Fibroblast of lung (primary cell): ENCODE measurements around the gene RNGTT. TPM values are rescaled to one million over a fixed set of nuclear protein-coding genes. Genes with fewer than 3 reads are reported as not detected.

Source experiments
- DNase-seq, 2 donors: peaks; one replicate each; pipeline versions ENCODE4 v3.0.0 to v3.0.0-alpha.2; 2010; ENCODE audit warnings: low read depth in 2 of 2
- H2AFZ ChIP-seq: 2 replicates; pipeline ENCODE4 v1.5.1; 2012; ENCODE audit warnings: low read length, control low read depth, inconsistent platforms
- H3K27ac ChIP-seq: 2 replicates; pipeline ENCODE4 v1.5.1; 2011; ENCODE audit warnings: low read length, control low read depth; ENCODE audit not compliant: insufficient read depth
- H3K27me3 ChIP-seq: 2 replicates; pipeline ENCODE4 v1.5.1; 2011; ENCODE audit warnings: mild to moderate bottlenecking, low read length; ENCODE audit not compliant: control insufficient read depth, insufficient read depth
- H3K36me3 ChIP-seq: 2 replicates; pipeline ENCODE4 v1.5.1; 2011; ENCODE audit warnings: low read length; ENCODE audit not compliant: control insufficient read depth, insufficient read depth
- H3K4me1 ChIP-seq: 2 replicates; pipeline ENCODE4 v1.5.1; 2011; ENCODE audit warnings: low read length; ENCODE audit not compliant: control insufficient read depth, insufficient read depth; ENCODE audit errors: extremely low read depth
- H3K4me2 ChIP-seq: 2 replicates; pipeline ENCODE4 v1.5.1; 2011; ENCODE audit warnings: low read length, control low read depth; ENCODE audit not compliant: insufficient read depth; ENCODE audit errors: extremely low read depth
- H3K4me3 ChIP-seq, 4 experiments: fragments of 200-600 bp in 1 of 4; sonication (generic) in 1 of 4; replicated peaks in 1 of 4; 2 replicates each; pipeline ENCODE4 v1.5.1; 2011 to 2016; ENCODE audit warnings: low read length in 4 of 4, low read depth in 3 of 4, mild to moderate bottlenecking in 3 of 4, control low read depth in 2 of 4, inconsistent platforms in 1 of 4, mixed read lengths in 1 of 4; ENCODE audit not compliant: insufficient read depth in 1 of 4; ENCODE audit errors: control extremely low read depth in 1 of 4
- H3K79me2 ChIP-seq: 2 replicates; pipeline ENCODE4 v1.5.1; 2012; ENCODE audit warnings: mild to moderate bottlenecking, low read length, inconsistent platforms; ENCODE audit not compliant: control insufficient read depth, insufficient read depth
- H3K9ac ChIP-seq: 2 replicates; pipeline ENCODE4 v1.5.1; 2011; ENCODE audit warnings: mild to moderate bottlenecking, low read length, control low read depth; ENCODE audit not compliant: insufficient read depth
- H3K9me3 ChIP-seq: 2 replicates; pipeline ENCODE4 v1.5.1; 2012; ENCODE audit warnings: low read depth, low read length; ENCODE audit not compliant: control insufficient read depth, insufficient read depth
- H4K20me1 ChIP-seq: 2 replicates; pipeline ENCODE4 v1.5.1; 2011; ENCODE audit warnings: low read length; ENCODE audit not compliant: control insufficient read depth, insufficient read depth; ENCODE audit errors: extremely low read depth
- EZH2 ChIP-seq: IDR thresholded peaks from 2 replicates; pipeline ENCODE4 v1.5.1; 2012; ENCODE audit warnings: low read length, control low read depth, mild to moderate bottlenecking; ENCODE audit errors: missing control alignments
- polyA plus RNA-seq, 2 donors: library from polyadenylated mRNA; depleted of rRNA in 1 of 2; stranded (reverse) in 1 of 2; unstranded in 1 of 2; fragments of >200 nt; gene quantifications; 2 replicates each; pipeline ENCODE4 v1.2.1, GENCODE V29; 2011 to 2012; ENCODE audit warnings: missing spikeins in 1 of 2
- total RNA-seq: library from RNA; depleted of rRNA; stranded (reverse); fragments of >200 nt; gene quantifications from 2 replicates; pipeline ENCODE4 v1.2.1, GENCODE V29; 2014
- TF ChIP-seq, protein P1 (sequence below), 2 donors: IDR thresholded peaks in 1 of 2; conservative IDR thresholded peaks in 1 of 2; 1 replicate in 1 of 2; 2 replicates in 1 of 2; pipeline ENCODE4 v1.5.1; 2011 to 2012; ENCODE audit warnings: low read length in 2 of 2, control low read depth in 1 of 2, inconsistent platforms in 1 of 2, low read depth in 1 of 2, mild to moderate bottlenecking in 1 of 2

RNGTT gene
- total and polyA plus RNA-seq, 2 donors (not counting 1 experiment from before 2014, with no cell fraction given), result 10.7 to 12.7 TPM

DNA sequence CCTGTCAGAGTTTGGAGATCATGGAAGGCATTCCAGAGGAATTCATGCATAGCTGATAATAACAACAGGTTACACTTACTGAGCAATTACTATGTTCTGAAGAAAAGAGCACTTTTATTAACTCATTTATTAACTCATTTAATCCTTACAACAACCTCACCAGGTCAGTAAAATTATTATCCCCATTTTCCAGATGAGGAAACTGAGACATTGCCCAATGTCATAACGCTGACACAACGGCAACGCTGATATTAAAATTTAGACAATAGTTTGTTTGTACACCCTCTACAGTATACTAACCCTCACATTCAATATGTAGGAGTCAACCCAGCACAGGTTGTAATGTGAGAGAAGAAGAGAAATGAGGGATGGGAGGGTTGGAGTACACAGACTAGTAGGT, 105.0 kb downstream of the RNGTT start:
- Histone ChIP-seq H2AFZ (no peak overlapping the region), H3K4me1 (no peaks in the 10 kb centered on the region), H3K4me2 (no peak overlapping the region), H3K4me3 (no peak overlapping the region), H3K79me2 (no peaks in the 10 kb centered on the region), H3K9ac (no peak overlapping the region), H4K20me1 (no peaks in the 10 kb centered on the region), H3K27ac (no peak overlapping the region), H3K36me3 (no peaks in the 10 kb centered on the region), H3K27me3 (no peaks in the 10 kb centered on the region), H3K9me3 (no peaks in the 10 kb centered on the region)
- no peak for DNase-seq
- TF ChIP-seq, protein P1, sequence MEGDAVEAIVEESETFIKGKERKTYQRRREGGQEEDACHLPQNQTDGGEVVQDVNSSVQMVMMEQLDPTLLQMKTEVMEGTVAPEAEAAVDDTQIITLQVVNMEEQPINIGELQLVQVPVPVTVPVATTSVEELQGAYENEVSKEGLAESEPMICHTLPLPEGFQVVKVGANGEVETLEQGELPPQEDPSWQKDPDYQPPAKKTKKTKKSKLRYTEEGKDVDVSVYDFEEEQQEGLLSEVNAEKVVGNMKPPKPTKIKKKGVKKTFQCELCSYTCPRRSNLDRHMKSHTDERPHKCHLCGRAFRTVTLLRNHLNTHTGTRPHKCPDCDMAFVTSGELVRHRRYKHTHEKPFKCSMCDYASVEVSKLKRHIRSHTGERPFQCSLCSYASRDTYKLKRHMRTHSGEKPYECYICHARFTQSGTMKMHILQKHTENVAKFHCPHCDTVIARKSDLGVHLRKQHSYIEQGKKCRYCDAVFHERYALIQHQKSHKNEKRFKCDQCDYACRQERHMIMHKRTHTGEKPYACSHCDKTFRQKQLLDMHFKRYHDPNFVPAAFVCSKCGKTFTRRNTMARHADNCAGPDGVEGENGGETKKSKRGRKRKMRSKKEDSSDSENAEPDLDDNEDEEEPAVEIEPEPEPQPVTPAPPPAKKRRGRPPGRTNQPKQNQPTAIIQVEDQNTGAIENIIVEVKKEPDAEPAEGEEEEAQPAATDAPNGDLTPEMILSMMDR (conservative IDR thresholded peaks at IDR 0.05 in 1 of 2, IDR thresholded peaks at IDR 0.05 in 1 of 2; ENCODE audit: low read depth in 1 of 2, low read length in 2 of 2), result no peak
- TF ChIP-seq EZH2, result no peak

DNA sequence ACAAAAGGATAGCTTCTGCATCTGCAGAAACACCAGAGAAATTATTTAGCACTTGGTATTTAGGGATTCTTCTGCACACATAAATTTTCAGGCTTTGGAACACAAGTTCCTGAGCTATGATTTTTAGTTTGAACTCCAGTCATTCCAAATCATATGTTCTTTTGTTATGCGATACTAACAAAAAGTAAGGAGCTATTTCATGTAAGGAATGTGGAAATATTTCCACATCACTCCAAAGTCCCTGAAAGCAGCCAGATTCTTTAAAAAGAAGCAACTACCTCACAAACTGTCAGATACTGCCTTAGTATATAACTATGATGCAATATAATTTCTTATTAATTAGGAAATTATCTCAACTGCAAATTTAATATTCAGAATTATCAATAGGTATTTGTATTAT, 106.9 kb downstream of the RNGTT start:
- Histone ChIP-seq H3K79me2 (no peaks in the 10 kb centered on the region), H4K20me1 (no peaks in the 10 kb centered on the region), H3K9me3 (no peaks in the 10 kb centered on the region), H3K27me3 (no peaks in the 10 kb centered on the region), H3K4me2 (no peak overlapping the region), H3K4me3 (no peak overlapping the region), H2AFZ (no peak overlapping the region), H3K36me3 (no peaks in the 10 kb centered on the region), H3K27ac (no peak overlapping the region), H3K9ac (no peak overlapping the region), H3K4me1 (no peaks in the 10 kb centered on the region)
- DNase-seq, result no peak
- no peak for TF ChIP-seq EZH2
- TF ChIP-seq, protein P1 (conservative IDR thresholded peaks at IDR 0.05 in 1 of 2, IDR thresholded peaks at IDR 0.05 in 1 of 2; ENCODE audit: low read depth in 1 of 2, low read length in 2 of 2), result no peak

DNA sequence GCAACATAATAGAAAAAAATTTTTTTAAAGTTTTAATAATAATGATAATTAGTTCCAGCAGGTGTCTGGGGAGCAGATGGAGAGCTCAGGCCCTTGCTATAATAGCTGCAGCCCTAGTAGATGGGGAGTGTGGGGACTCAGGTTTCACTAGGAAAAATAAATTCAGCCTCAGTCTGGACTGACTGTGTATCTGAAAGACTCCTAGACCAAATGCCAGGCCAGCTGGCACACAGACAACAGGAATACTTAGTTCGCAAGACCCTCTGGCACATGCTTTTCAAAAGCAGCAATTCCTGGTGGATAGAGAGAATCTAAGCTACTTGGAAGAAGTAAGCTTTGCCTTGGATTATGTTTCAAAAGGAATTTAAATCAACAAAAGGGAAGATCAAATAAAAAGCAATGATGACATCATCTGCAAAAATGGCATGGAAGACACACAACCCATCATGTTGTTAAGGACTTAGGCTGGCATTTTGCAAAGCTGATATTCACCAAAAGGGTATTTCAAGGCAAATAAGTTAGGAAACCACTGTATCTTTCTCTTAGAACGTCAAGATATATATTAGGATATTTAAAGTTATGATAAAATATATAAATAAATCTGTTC, 107.8 kb downstream of the RNGTT start:
- Histone ChIP-seq H3K4me2 (no peak overlapping the region), H3K79me2 (no peaks in the 10 kb centered on the region), H3K27me3 (no peaks in the 10 kb centered on the region), H3K9ac (no peak overlapping the region), H2AFZ (no peak overlapping the region), H4K20me1 (no peaks in the 10 kb centered on the region), H3K4me3 (no peak overlapping the region), H3K36me3 (no peaks in the 10 kb centered on the region), H3K9me3 (no peaks in the 10 kb centered on the region), H3K27ac (no peak overlapping the region), H3K4me1 (no peaks in the 10 kb centered on the region)
- DNase-seq, result no peak
- TF ChIP-seq, protein P1 (conservative IDR thresholded peaks at IDR 0.05 in 1 of 2, IDR thresholded peaks at IDR 0.05 in 1 of 2; ENCODE audit: low read depth in 1 of 2, low read length in 2 of 2), result no peak
- no peak for TF ChIP-seq EZH2
